Duodenal mucosa (tissue), 2 donors: ENCODE results near the gene ABCC4.

ENCODE experiments used
- H3K27ac ChIP-seq: one replicate; pipeline ENCODE4 v1.7.0; 2013; ENCODE audit warnings: low read depth, low read length
- H3K27me3 ChIP-seq, 2 donors: one replicate each; pipeline ENCODE4 v1.7.0; 2013; ENCODE audit warnings: low read length in 2 of 2, control low read depth in 1 of 2; ENCODE audit not compliant: insufficient read depth in 2 of 2, control insufficient read depth in 1 of 2
- H3K36me3 ChIP-seq, 2 donors: one replicate each; pipeline ENCODE4 v1.7.0; 2013; ENCODE audit warnings: low read length in 2 of 2, control low read depth in 1 of 2; ENCODE audit not compliant: insufficient read depth in 2 of 2, control insufficient read depth in 1 of 2
- H3K4me1 ChIP-seq, 2 donors: one replicate each; pipeline ENCODE4 v1.7.0; 2013; ENCODE audit warnings: low read length in 2 of 2, control low read depth in 1 of 2; ENCODE audit not compliant: insufficient read depth in 2 of 2, control insufficient read depth in 1 of 2
- H3K4me3 ChIP-seq, 2 donors: one replicate each; pipeline ENCODE4 v1.7.0; 2013; ENCODE audit warnings: low read length in 2 of 2, low read depth in 1 of 2
- H3K9ac ChIP-seq, 2 donors: one replicate each; pipeline ENCODE4 v1.7.0; 2013; ENCODE audit warnings: low read length in 2 of 2, low read depth in 1 of 2
- H3K9me3 ChIP-seq, 2 donors: one replicate each; pipeline ENCODE4 v1.7.0; 2013; ENCODE audit warnings: low read length in 2 of 2, control low read depth in 1 of 2; ENCODE audit not compliant: control insufficient read depth in 1 of 2

Gene ABCC4

GRCh38 chr13:95153647-95154412, 147.4 kb downstream of the ABCC4 start:
- no peaks in the 10 kb centered on the region for H3K9me3 ChIP-seq
- no peaks in the 10 kb centered on the region for H3K36me3 ChIP-seq
- H3K4me3 ChIP-seq, result no peak overlapping the region
- H3K27ac ChIP-seq, result no peak overlapping the region
- H3K9ac ChIP-seq, result no peak overlapping the region
- H3K27me3 ChIP-seq, result no peaks in the 10 kb centered on the region
- peaks cover 0 to 5% of the 10 kb centered on the region in 2 donors for H3K4me1 ChIP-seq

- Histone ChIP-seq H3K9ac (no peak overlapping the region), H3K27me3 (no peaks in the 10 kb centered on the region), H3K27ac (no peak overlapping the region), H3K36me3 (no peaks in the 10 kb centered on the region), H3K9me3 (no peaks in the 10 kb centered on the region), H3K4me3 (no peak overlapping the region), H3K4me1 (peaks cover 0 to 5% of the 10 kb centered on the region in 2 donors)
Observed at GRCh38 chr13:95151942-95152587, 149.2 kb downstream of the ABCC4 start.

- Histone ChIP-seq H3K4me3 (no peak overlapping the region), H3K4me1 (peaks cover 0 to 5% of the 10 kb centered on the region in 2 donors), H3K27ac (no peak overlapping the region), H3K36me3 (no peaks in the 10 kb centered on the region), H3K9me3 (peaks cover 0 to 3% of the 10 kb centered on the region in 2 donors), H3K9ac (no peak overlapping the region), H3K27me3 (no peaks in the 10 kb centered on the region)
Observed at GRCh38 chr13:95150555-95150954, 150.7 kb downstream of the ABCC4 start.

GRCh38 chr13:95146486-95146885, 154.8 kb downstream of the ABCC4 start:
- H3K27ac ChIP-seq, result no peak overlapping the region
- H3K9ac ChIP-seq, result no peak overlapping the region
- H3K36me3 ChIP-seq, result no peaks in the 10 kb centered on the region
- H3K27me3 ChIP-seq, result no peaks in the 10 kb centered on the region
- H3K4me1 ChIP-seq, result no peaks in the 10 kb centered on the region
- peaks cover 0 to 4% of the 10 kb centered on the region in 2 donors for H3K9me3 ChIP-seq
- no peak overlapping the region for H3K4me3 ChIP-seq

GRCh38 chr13:95145587-95145986, 155.7 kb downstream of the ABCC4 start:
- H3K27me3 ChIP-seq, result no peaks in the 10 kb centered on the region
- H3K4me3 ChIP-seq, result no peak overlapping the region
- no peak overlapping the region for H3K9ac ChIP-seq
- H3K27ac ChIP-seq, result no peak overlapping the region
- H3K36me3 ChIP-seq, result no peaks in the 10 kb centered on the region
- H3K4me1 ChIP-seq, result no peaks in the 10 kb centered on the region
- peaks cover 0 to 4% of the 10 kb centered on the region in 2 donors for H3K9me3 ChIP-seq

GRCh38 chr13:95140502-95140901, 160.7 kb downstream of the ABCC4 start:
- no peak overlapping the region for H3K4me3 ChIP-seq
- no peaks in the 10 kb centered on the region for H3K27me3 ChIP-seq
- no peaks in the 10 kb centered on the region for H3K36me3 ChIP-seq
- no peak overlapping the region for H3K9ac ChIP-seq
- H3K4me1 ChIP-seq, result no peaks in the 10 kb centered on the region
- no peaks in the 10 kb centered on the region for H3K9me3 ChIP-seq
- no peak overlapping the region for H3K27ac ChIP-seq

- Histone ChIP-seq H3K9me3 (no peaks in the 10 kb centered on the region), H3K27ac (no peak overlapping the region), H3K4me3 (no peak overlapping the region), H3K9ac (no peak overlapping the region), H3K4me1 (no peaks in the 10 kb centered on the region), H3K36me3 (no peaks in the 10 kb centered on the region), H3K27me3 (no peaks in the 10 kb centered on the region)
Observed at GRCh38 chr13:95138876-95139585, 162.2 kb downstream of the ABCC4 start.

GRCh38 chr13:95137096-95137495, 164.2 kb downstream of the ABCC4 start:
- Histone ChIP-seq H3K9me3 (no peaks in the 10 kb centered on the region), H3K4me1 (no peaks in the 10 kb centered on the region), H3K4me3 (no peak overlapping the region), H3K36me3 (no peaks in the 10 kb centered on the region), H3K27me3 (no peaks in the 10 kb centered on the region), H3K9ac (no peak overlapping the region), H3K27ac (no peak overlapping the region)

- no peak overlapping the region for H3K27ac ChIP-seq
- H3K4me3 ChIP-seq, result no peak overlapping the region
- H3K4me1 ChIP-seq, result no peaks in the 10 kb centered on the region
- H3K9me3 ChIP-seq, result no peaks in the 10 kb centered on the region
- H3K36me3 ChIP-seq, result no peaks in the 10 kb centered on the region
- no peaks in the 10 kb centered on the region for H3K27me3 ChIP-seq
- no peak overlapping the region for H3K9ac ChIP-seq
Observed at GRCh38 chr13:95136638-95137037, 164.6 kb downstream of the ABCC4 start.

GRCh38 chr13:95133498-95133897, 167.8 kb downstream of the ABCC4 start:
- H3K9ac ChIP-seq, result no peak overlapping the region
- H3K4me3 ChIP-seq, result no peak overlapping the region
- H3K27me3 ChIP-seq, result no peaks in the 10 kb centered on the region
- no peaks in the 10 kb centered on the region for H3K9me3 ChIP-seq
- H3K36me3 ChIP-seq, result no peaks in the 10 kb centered on the region
- no peak overlapping the region for H3K27ac ChIP-seq
- peaks cover 0 to 4% of the 10 kb centered on the region in 2 donors for H3K4me1 ChIP-seq
